ENCODE data around the gene TOR1AIP2.

TOR1AIP2 gene

GRCh38 chr1:179921981-179922872 is 44.6 kb upstream of the TOR1AIP2 start:
- DNase-seq (ENCODE audit: extremely low read depth, low read depth), result no peak

GRCh38 chr1:179921472-179921871 is 43.9 kb upstream of the TOR1AIP2 start:
- no peak for DNase-seq (ENCODE audit: extremely low read depth, low read depth)
- TF ChIP-seq CTCF (IDR thresholded peaks at IDR 0.05; ENCODE audit: low read depth, low read length, missing control alignments), result no peak
- no peak overlapping the region for H3K4me3 ChIP-seq (replicated peaks; ENCODE audit: low read depth, low read length)

More at GRCh38 chr1:179921981-179922872, 44.6 kb upstream of the TOR1AIP2 start:
- no peak overlapping the region for H3K4me3 ChIP-seq (replicated peaks; ENCODE audit: low read depth, low read length)
- TF ChIP-seq CTCF (IDR thresholded peaks at IDR 0.05; ENCODE audit: low read depth, low read length, missing control alignments), result no peak

- no peak for TF ChIP-seq CTCF (IDR thresholded peaks at IDR 0.05; ENCODE audit: low read depth, low read length, missing control alignments)
- no peak overlapping the region for H3K4me3 ChIP-seq (replicated peaks; ENCODE audit: low read depth, low read length)
- DNase-seq (ENCODE audit: extremely low read depth, low read depth), result no peak
Measured at GRCh38 chr1:179917601-179918429, 40.2 kb upstream of the TOR1AIP2 start.

- no peak overlapping the region for H3K4me3 ChIP-seq (replicated peaks; ENCODE audit: low read depth, low read length)
- DNase-seq (ENCODE audit: extremely low read depth, low read depth), result no peak
Measured at GRCh38 chr1:179911812-179912211, 34.2 kb upstream of the TOR1AIP2 start.

GRCh38 chr1:179910934-179911333 is 33.3 kb upstream of the TOR1AIP2 start:
- no peak for TF ChIP-seq CTCF (IDR thresholded peaks at IDR 0.05; ENCODE audit: low read depth, low read length, missing control alignments)
- no peak overlapping the region for H3K4me3 ChIP-seq (replicated peaks; ENCODE audit: low read depth, low read length)
- no peak for DNase-seq (ENCODE audit: extremely low read depth, low read depth)

More at GRCh38 chr1:179911812-179912211, 34.2 kb upstream of the TOR1AIP2 start:
- no peak for TF ChIP-seq CTCF (IDR thresholded peaks at IDR 0.05; ENCODE audit: low read depth, low read length, missing control alignments)

- DNase-seq (ENCODE audit: extremely low read depth, low read depth), result no peak
- H3K4me3 ChIP-seq (replicated peaks; ENCODE audit: low read depth, low read length), result no peak overlapping the region
- TF ChIP-seq CTCF (IDR thresholded peaks at IDR 0.05; ENCODE audit: low read depth, low read length, missing control alignments), result no peak
Measured at GRCh38 chr1:179889589-179889988, 12.0 kb upstream of the TOR1AIP2 start.

Data from HFF-Myc (cell line).